T-helper 22 cell (primary cell): ENCODE measurements around the gene HSPA1A.

Experiments used
- DNase-seq: peaks from one replicate; pipeline ENCODE4 v3.0.0-alpha.2; 2020; ENCODE audit warnings: low read depth

The HSPA1A gene

DNA sequence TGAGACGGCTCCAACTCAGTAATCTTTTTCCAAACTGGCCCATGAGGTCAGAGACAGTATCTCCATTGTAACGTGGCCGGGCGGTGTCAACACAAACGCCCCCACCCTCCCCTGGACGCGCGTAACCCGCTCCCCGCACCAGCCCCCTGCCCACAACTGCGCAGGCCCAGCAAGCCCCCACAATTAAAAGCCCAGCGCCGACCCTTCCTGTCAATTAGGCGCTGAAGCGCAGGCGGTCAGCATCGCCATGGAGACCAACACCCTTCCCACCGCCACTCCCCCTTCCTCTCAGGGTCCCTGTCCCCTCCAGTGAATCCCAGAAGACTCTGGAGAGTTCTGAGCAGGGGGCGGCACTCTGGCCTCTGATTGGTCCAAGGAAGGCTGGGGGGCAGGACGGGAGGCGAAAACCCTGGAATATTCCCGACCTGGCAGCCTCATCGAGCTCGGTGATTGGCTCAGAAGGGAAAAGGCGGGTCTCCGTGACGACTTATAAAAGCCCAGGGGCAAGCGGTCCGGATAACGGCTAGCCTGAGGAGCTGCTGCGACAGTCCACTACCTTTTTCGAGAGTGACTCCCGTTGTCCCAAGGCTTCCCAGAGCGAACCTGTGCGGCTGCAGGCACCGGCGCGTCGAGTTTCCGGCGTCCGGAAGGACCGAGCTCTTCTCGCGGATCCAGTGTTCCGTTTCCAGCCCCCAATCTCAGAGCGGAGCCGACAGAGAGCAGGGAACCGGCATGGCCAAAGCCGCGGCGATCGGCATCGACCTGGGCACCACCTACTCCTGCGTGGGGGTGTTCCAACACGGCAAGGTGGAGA lies at the start of gene HSPA1A, which contains the start of gene HSPA1L:
Gene HSPA1A, plus strand, starts transcription at position 519 of the 814 bp plus-strand sequence. Its CDS starts 214 bp downstream, at position 733.
Gene HSPA1L, minus strand, starts transcription at position 259 of the 814 bp plus-strand sequence. CDS start 3,311 bp downstream, outside the sequence.
- DNase-seq: peak; percentile 58

DNA sequence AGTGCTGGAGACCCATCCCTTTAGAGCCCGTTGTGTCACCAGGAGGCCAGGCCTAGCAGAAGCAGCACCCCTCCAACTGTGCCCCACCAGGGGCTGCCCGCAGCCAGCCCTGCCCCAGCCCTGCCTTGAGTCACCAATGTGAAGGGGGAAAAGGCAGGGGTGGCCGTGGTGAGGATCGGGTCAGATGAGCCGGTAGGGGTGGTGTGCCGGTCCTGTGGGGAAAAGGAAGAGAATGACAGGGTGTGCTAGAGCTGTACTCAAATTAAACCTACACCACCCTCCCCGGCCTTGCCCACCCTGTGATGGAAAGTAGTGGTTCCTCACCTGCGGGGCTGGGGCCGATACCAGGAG lies 49.8 kb upstream of the HSPA1A start:
- no peak for DNase-seq

DNA sequence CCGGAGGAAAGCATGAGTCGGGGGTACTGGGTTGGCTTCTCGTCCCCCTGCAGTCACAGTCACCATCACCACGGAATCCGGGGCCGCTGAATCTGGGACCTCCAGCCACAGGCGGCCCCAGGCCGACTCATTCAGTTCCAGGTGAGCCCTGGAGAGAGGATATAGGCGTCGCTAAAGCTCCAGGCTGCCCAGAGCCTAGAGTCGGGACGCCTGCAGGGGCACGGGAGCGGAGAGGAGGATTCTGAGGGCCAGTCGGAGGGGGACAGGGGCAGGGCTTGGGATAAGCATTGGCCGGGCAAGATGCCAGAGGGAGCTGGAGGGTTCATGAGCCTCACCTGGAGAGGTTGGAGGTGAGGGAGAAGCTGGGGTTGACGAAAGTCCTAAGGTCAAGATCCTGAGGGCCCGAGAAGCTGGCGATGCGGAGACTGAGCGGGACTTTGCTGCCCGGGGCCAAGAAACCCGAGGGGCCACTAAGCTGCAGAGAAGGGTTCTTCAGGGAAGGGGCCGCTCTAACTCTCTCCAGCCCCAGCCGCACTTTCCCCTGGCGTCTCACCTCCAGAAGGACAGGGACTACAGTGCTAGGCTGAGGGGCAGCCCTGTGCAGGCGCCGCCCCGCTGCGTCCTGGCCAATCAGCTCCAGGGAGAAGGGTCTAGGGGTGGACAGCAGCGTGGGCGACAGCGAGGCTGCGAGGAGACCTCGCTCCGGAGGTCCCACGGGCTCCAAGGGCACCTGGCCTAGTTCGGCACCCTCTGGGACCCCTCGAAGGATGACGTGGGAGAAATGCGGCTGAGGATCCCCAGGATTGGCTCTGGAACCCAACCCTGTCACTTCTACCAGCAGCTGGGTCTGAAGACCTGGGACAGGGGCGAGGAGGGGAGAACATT lies 49.2 kb upstream of the HSPA1A start:
- no peak for DNase-seq

DNA sequence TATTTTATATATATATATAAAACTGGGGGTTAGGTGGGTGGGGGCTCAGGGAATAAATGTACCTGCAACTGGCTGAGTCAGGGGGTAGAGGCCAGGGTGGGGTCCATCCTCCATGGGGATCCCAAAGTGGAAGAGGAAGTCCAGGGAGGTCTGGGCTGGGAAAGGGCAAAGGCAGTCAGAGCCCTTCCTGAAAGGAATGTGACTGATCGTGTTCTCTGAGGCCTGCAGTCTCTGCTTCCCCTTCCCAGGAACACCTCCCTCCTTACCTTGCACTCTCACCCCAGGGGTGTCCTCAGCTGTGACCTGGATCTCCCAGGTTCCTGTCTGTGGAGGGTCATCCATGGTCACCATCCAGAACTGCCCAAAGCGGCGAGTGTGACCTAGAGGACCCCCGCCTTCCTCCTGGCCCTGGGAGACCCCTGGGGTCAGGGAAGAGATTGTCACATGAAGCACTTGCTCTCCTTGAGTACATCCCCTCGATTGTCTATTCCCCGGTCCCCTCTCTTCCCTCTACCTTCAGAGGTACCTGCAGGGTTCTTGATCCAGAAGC lies 48.2 kb upstream of the HSPA1A start:
- no peak for DNase-seq

DNA sequence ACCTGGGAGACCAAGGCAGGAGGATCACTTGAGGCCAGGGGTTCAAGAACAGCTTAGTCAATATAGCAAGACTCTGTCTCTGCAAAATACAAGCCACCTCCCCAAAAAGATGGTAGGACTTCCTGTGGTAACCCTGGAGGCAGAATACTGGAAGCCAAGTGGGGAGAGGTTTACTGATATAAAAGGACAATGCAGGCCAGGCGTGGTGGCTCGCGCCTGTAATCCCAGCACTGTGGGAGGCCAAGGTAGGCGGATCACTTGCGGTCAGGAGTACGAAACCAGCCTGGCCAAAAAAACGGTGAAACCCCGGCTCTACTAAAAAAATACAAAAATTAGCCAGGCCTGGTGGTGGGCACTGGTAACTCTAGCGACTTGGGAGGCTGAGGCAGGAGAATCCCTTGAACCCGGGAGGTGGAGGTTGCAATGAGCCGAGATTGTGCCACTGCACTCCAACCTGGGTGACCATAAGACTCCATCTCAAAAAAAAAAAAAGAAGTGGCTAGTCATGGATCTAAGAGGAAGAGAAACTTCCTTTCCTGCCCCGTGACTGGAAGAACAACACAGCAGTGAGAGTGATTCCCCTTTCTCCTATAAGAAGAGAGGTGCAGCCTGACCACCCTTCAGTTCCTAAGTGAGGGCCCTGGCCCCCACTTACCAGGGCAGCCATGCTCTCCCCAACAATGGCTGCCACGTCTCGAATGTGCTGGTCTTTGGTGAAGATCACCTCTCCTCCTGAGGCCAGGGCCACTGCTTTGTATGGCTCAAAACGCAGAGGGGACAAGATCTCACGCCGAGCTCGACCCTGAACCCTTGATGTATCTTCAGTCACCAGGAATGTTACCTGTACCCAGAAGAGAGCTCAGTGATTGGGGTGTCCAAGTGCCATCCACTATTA lies 46.7 kb upstream of the HSPA1A start:
- DNase-seq: no peak

DNA sequence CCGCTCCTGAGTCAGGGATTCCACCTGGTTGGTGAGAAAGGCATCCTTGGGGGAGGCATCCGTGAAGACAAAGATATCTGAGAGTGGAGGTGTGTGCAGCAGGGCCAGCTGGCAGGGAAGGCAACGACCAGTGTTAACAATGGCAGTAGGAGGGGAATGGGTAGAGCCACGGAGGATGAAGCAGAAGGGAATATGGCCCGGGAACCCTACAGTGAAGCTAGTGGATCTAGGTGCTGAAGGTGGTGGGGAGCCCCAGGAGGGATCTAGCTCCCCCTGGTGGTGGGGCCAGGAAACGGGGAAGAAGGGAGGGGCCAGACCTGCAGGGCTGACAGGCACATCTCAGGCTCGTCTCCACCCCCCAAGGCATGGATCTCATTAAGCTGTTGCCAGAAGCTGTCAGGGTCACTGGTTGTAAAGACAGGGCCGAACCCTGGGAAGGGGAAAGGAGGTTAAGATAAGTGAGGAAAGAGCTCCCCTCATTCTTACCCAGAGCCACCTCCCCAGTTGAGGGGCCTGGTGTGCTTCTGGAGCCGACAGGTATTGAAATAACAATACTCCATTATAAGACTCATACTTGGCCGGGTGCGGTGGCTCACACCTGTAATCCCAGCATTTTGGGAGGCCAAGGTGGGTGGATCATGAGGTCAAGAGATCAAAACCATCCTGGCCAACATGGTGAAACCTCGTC lies 45.5 kb upstream of the HSPA1A start:
- peak; percentile 61 for DNase-seq

DNA sequence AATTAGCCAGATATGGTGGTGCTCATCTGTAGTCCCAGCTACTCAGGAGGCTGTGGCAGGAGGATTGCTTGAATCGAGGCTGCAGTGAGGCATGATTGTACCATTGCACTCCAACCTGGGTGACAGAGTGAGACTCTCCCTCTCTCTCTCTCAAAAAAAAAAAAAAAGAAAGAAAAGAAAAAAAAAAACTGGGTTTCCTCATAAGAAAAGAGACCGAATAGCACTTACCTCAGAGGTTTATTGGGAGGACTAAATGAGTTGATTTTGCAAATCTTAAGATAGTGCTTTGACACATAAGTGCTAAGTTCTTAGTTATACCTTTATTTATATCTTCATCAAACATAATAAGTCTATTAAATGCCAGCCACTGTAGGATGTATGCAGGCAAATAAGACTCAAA lies 44.5 kb upstream of the HSPA1A start:
- no peak for DNase-seq

DNA sequence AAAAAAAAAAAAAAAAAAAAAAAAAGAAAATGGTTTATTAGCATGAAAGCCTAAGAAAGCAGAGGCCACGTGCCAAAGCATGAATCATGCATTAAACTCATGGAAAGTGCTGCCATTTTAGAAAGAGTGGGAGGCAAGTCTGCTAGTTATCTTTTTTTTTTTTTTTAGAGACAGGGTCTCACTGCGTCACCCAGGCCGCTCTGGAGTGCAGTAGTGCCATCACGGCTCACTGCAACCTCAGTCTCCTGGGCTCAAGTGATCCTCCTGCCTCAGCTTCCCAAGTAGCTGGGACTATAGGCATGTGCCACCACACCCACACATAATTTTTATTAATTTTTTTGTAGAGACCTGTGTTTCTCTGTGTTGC lies 43.4 kb upstream of the HSPA1A start:
- DNase-seq: no peak

DNA sequence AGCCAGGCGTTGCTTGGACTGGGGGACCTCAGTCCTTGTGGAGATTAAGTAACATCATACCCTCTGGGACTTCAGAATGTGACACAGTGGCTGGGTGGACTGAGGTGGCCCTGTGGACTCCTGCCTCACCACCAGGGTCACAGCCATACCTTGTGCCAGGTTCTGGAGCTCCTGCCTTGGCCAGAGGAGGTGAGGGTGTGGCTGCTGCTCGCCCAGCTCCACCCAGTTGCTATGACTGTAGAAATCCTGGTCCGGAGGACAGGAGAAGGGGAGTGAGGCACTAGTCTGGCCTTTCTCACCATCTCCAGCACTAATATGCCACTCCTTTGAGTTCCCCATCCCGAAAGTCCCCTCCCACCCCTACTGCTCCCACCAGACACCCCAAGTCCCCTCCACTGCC lies 40.2 kb upstream of the HSPA1A start:
- DNase-seq: no peak

DNA sequence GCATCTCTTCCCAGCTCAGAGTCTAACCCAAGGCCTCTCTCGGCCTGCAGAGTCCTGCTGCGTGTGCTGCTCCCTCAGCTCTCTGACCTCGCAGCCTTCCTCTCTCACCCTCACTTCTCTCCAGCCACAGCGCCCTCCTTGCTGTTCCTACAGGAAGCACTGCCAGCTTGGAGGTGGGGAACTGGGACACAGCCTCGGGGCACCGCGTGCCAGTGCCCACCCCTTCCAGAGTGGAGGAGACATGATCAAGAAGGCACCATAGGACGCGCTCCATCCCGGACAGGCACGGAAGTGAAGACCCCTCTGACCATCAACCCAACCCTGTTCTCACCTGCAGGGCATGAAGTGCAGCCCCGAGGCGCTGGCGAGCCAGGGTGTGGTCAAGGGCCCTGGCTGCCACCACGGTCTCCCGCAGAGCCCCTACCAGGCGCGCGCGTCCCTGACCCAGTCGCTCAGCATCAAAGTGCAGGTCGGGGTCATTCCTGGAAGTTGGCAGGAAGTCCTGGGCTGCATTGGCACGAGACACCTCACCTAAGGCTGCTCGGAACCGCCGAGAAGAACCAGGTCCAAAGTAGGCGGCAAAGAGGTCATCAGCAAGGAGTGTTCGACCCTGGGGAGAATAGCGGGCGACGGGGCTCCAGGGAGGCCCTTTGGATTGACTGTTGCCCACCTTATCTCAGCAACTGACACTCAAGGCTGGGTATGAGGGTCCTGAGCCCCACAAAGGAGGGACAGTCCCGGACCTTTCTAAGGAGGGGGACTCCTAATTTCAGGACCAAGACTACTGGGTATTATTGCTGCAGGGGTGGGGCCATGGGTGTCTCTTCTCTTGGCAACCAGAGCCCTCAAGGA lies 39.5 kb upstream of the HSPA1A start:
- DNase-seq: no peak

DNA sequence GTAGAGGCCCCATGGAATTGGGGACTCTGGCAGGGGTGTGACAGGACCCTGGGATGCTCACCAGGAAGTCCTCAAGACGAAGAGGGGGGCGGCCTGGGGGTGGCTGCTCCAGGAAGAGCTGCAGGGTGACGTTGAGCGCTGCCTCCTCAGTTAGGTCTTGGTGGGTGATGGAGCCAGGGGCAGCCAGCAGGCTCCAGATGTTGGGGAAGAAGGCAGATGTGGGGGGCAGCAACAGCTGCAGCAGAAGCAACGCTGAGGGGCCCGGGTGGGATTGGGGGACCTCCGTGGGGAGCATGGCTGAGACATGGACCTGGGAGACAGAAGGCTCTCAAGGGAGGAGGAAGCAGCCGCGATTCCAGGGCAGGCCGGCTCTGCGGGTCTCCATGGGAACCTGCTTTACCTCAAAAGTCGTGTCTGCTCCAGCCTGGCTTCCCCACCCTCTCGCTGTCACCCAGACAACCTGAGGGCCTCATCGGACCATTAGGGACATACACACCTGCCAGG lies 38.8 kb upstream of the HSPA1A start:
- no peak for DNase-seq

DNA sequence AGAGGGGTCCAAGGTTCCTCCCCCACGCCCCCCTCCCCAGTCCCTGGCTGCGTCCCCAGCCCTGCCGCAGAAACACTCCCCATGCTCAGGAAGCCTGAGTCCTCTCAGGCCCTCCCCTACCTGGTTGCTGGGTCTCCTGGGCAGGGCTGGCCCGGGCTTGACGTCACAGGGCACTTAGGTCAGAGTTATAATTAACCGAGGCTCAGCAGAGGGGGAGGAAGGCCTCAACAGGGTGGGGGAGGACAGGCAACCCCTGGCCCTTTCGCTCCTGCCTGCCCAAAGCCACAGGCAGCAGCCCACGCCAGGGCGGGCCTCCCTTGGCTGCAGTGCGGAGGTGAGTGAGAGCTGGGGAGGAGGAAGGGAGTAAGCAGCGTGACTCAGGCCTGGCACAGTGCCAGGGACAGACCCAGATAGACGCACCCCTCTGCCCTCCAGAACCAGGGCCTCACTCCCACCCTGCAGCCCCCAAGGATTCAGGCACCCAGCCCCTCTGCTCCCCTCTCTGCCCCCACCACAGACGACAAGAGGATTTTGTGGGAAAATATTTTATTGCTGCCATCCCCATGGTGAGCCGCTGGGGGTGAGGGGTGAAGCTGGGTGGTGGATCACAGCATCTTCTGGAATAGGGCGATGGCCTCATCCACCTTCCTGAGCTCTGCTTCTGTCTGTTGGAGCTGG lies 38.2 kb upstream of the HSPA1A start, which contains the start of gene VWA7:
Gene VWA7, minus strand, starts transcription at position 340 of the 678 bp plus-strand sequence. CDS start 549 bp downstream, outside the sequence.
- peak; percentile 64 for DNase-seq

DNA sequence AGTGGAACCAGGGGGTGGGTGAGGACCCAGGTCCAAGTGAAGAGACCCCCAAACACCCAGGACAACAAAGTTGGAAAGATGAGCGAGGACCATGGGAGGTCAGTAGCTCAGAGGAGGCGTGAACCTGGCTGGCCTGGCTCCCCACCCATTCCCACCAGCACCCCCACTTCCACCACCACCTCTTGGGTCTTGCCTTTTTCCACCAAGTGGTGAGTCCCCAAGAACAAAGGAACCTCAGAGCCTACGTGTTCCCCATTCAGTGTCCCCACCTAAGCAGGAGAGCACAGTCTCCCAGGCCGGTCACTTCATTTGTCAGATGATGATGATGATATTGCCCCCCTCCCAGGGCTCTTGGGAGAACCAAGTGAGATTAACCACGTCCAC lies 37.7 kb upstream of the HSPA1A start:
- DNase-seq: no peak

DNA sequence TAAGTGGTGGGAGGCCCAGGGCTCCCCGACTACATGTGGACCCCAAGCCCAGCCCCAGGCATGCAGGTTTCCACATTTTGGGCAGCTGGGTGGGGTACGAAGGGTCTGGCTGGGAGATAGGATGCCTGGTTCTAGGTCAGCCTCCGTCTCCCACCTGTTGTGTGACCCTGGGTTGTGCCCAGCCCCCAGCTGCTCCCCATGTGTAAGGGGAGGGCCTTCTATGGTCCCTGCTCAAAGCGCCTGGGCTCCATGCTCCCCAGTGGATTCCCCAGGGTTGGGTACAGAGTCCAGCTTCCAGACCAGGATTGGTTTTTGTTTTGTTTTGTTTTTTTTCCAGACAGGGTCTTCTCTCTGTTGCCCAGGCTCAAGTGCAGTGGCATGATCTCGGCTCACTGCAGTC lies 37.1 kb upstream of the HSPA1A start:
- DNase-seq: no peak

DNA sequence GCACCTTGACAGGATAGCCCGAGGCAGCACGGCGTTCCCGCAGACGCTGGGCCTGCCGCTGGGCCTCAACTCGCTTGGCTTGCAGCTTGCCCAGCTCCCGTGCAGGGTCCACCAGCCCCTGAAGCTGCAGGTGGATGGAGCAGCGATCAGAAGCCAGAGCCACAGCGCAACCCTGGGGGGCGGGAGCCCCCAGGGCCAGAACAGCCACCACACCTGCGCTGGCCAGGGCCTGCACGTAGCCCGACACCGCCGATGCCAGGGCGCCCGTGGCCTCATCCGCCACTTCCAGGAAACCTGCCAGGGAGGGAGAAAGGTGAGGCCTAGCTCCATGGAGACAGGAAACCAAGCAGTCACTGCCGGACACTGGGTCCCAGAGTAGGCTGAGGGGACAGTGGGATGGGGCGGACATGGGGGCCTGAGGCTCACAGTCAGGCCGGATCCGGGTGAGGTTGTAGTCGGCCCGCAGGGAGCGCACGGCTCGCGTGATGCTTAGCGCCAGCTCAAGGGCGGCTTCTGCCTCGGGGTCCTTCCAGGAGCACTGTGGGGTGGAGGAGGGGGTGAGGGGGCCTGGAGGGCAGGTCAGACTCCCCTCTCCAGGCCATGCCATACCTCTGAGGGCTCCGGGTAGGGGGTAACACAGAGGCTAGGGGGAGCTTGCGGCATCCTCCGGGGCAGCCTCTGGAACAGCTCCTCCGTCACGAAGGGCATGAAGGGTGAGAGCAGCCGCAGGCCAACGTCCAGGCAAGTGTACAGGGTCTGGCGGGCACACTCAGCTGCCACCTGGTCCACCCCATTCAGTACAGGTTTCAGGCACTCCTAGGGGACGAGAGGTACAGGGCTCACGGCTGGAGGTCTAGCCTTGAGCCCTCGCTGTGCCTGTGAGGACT lies 36.1 kb upstream of the HSPA1A start:
- DNase-seq: no peak

DNA sequence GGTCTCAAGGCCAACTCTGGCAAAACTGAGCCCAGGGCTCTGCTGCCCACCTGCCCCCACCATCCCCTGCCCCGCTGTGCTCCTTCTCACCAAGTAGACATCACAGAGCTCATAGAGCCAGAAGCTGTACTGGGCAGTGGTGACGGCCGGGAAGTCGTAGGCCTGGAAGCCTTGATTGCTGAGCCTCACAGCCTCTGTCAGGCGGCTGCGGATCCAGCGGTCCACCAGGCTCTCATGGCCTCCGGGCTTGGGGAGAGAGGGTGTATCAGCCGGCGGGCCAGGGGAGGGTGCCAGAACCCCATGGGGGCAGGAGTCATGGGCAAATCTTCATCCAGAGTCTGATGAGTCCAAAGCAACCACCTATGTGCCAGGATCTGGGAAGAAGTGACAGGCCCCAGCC lies 35.4 kb upstream of the HSPA1A start:
- no peak for DNase-seq

DNA sequence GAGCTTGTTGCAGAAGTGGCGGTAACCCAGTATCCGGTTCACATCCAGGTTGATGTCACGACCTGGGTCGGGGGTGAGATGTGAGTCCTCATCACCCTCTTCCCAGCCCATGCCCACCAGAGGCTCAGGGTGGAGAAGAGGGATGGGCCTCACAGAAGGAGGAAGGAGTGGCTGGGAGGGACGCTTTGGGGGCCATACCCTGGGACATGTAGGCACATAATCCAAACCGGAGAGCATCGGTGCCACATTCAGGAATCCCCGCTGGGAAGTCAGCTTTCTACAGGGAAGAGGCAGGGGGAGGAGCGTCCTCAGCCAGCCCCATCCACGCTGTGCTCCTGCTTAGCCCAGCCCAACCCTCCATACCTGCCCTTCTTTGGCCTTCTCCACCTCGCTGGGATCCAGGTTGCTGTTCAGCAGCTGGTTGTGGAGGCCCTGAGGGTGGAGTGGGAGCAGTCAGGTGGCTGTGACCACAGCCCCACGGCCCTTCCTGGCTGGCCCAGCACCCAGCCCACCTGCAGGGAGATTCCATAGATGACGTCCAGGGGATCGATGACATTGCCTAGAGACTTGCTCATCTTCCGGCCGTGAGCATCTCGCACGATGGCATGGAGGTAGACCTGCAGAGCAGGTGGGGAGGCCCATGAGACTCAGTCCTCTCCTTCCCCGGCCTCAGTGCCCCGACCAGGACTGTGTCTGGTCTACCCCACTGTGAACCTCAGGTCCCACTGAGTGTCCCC lies 34.7 kb upstream of the HSPA1A start:
- DNase-seq: no peak
